HUES64 (cell line): ENCODE measurements around the gene CERS2. TPM values are rescaled to one million over a fixed set of nuclear protein-coding genes. Genes with fewer than 3 reads are reported as not detected.

ENCODE experiments used
- H3K27ac ChIP-seq: 2 replicates; pipeline ENCODE4 v1.7.0; 2013; ENCODE audit warnings: low read depth, low read length, inconsistent platforms
- H3K27me3 ChIP-seq: 2 replicates; pipeline ENCODE4 v1.6.1; 2013; ENCODE audit warnings: mild to moderate bottlenecking, low read length; ENCODE audit not compliant: insufficient read depth
- H3K36me3 ChIP-seq: 2 replicates; pipeline ENCODE4 v1.6.1; 2013; ENCODE audit warnings: mild to moderate bottlenecking, low read length; ENCODE audit not compliant: insufficient read depth
- H3K4me1 ChIP-seq: 2 replicates; pipeline ENCODE4 v1.6.1; 2013; ENCODE audit warnings: mild to moderate bottlenecking, low read length, moderate library complexity; ENCODE audit not compliant: insufficient read depth
- H3K4me3 ChIP-seq: 2 replicates; pipeline ENCODE4 v1.5.1; 2013; ENCODE audit warnings: mild to moderate bottlenecking, low read length, moderate library complexity
- H3K9ac ChIP-seq: 2 replicates; pipeline ENCODE4 v1.6.1; 2013; ENCODE audit warnings: mild to moderate bottlenecking, low read depth, low read length
- H3K9me3 ChIP-seq: 2 replicates; pipeline ENCODE4 v1.6.1; 2013; ENCODE audit warnings: low read depth, low read length; ENCODE audit not compliant: insufficient read depth
- WGBS: fragments of 150-250, 120-280 bp; methylation state at CpG from one replicate; pipeline ENCODE4 v1.1.7; 2013; ENCODE audit warnings: missing lambda C conversion rate; 5-methylcytosine and 5-hydroxymethylcytosine counted together
- polyA plus RNA-seq, 2 experiments: library from polyadenylated mRNA; stranded (reverse); fragments of 50-300 nt; gene quantifications; one replicate each; pipeline ENCODE4 v1.2.3, GENCODE V29; 2013

CERS2 gene
- 118 TPM for polyA plus RNA-seq (2013, experiment 1 of 2)
- polyA plus RNA-seq (2013, experiment 2 of 2): 116 TPM

GRCh38 chr1:150974580-150975478 lies at the start of gene CERS2:
Gene CERS2 (minus strand): TSS chr1:150974835. CDS start chr1:150969090, 5,745 bp downstream.
- Histone ChIP-seq H3K27me3 (no peaks in the 10 kb centered on the region), H3K9ac (peak within 1 kb of the TSS; percentile 87), H3K4me3 (peak within 1 kb of the TSS; percentile 75), H3K9me3 (no peaks in the 10 kb centered on the region), H3K4me1 (peaks cover 57% of the 10 kb centered on the region), H3K27ac (peak within 1 kb of the TSS; percentile 61; the same call in 1 of the 2 replicates), H3K36me3 (0 out of 2 replicates have a peak, but pooled peaks cover 4% of the 10 kb centered on the region)
- WGBS: 2% methylated on average over 104 of the region's 106 CpGs

- Histone ChIP-seq H3K27ac (no peak overlapping the region), H3K9me3 (no peaks in the 10 kb centered on the region), H3K36me3 (peaks cover 8% of the 10 kb centered on the region), H3K9ac (no peak overlapping the region), H3K4me1 (peaks cover 3% of the 10 kb centered on the region; the same call in 1 of the 2 replicates), H3K4me3 (no peak overlapping the region), H3K27me3 (no peaks in the 10 kb centered on the region)
- 94% methylated on average over 2 of the region's 2 CpGs for whole genome bisulfite sequencing
Observed at GRCh38 chr1:151013518-151013917, 38.9 kb upstream of the CERS2 start.

GRCh38 chr1:151012684-151013471 lies 38.2 kb upstream of the CERS2 start:
- Histone ChIP-seq H3K36me3 (peaks cover 2% of the 10 kb centered on the region), H3K9me3 (no peaks in the 10 kb centered on the region), H3K27ac (no peak overlapping the region), H3K9ac (no peak overlapping the region), H3K4me1 (peaks cover 5% of the 10 kb centered on the region), H3K27me3 (no peaks in the 10 kb centered on the region), H3K4me3 (no peak overlapping the region)
- WGBS: 95% methylated on average over 14 of the region's 14 CpGs

- 97% methylated on average over 3 of the region's 4 CpGs for WGBS
- Histone ChIP-seq H3K27me3 (no peaks in the 10 kb centered on the region), H3K36me3 (no peaks in the 10 kb centered on the region), H3K4me3 (no peak overlapping the region), H3K4me1 (peaks cover 13% of the 10 kb centered on the region), H3K9me3 (no peaks in the 10 kb centered on the region), H3K9ac (no peak overlapping the region), H3K27ac (no peak overlapping the region)
Observed at GRCh38 chr1:151011154-151011850, 36.7 kb upstream of the CERS2 start.

GRCh38 chr1:151010346-151010726 lies 35.7 kb upstream of the CERS2 start:
- H3K4me1 ChIP-seq: peaks cover 21% of the 10 kb centered on the region
- H3K4me3 ChIP-seq: no peak overlapping the region
- WGBS: 95% methylated on average over 3 of the region's 3 CpGs
- no peak overlapping the region for H3K9ac ChIP-seq
- H3K36me3 ChIP-seq: no peaks in the 10 kb centered on the region
- no peaks in the 10 kb centered on the region for H3K9me3 ChIP-seq
- H3K27ac ChIP-seq: no peak overlapping the region
- H3K27me3 ChIP-seq: no peaks in the 10 kb centered on the region

GRCh38 chr1:151009674-151010345 lies 35.2 kb upstream of the CERS2 start:
- Histone ChIP-seq H3K4me1 (peaks cover 22% of the 10 kb centered on the region), H3K9me3 (no peaks in the 10 kb centered on the region), H3K27ac (no peak overlapping the region), H3K27me3 (no peaks in the 10 kb centered on the region), H3K9ac (no peak overlapping the region), H3K4me3 (no peak overlapping the region), H3K36me3 (no peaks in the 10 kb centered on the region)
- WGBS: 95% methylated on average over 7 of the region's 8 CpGs

- WGBS: 76% methylated on average over 3 of the region's 3 CpGs
- no peaks in the 10 kb centered on the region for H3K36me3 ChIP-seq
- H3K27me3 ChIP-seq: no peaks in the 10 kb centered on the region
- peak overlapping the region; percentile 83 for H3K4me3 ChIP-seq
- H3K27ac ChIP-seq: no peak overlapping the region
- no peak overlapping the region for H3K9ac ChIP-seq
- H3K4me1 ChIP-seq: peaks cover 22% of the 10 kb centered on the region
- no peaks in the 10 kb centered on the region for H3K9me3 ChIP-seq
Observed at GRCh38 chr1:151009206-151009587, 34.6 kb upstream of the CERS2 start.

- WGBS: 2% methylated on average over 68 of the region's 69 CpGs
- no peaks in the 10 kb centered on the region for H3K27me3 ChIP-seq
- H3K27ac ChIP-seq: peak within 1 kb of the TSS; percentile 68; the same call in 1 of the 2 replicates
- no peaks in the 10 kb centered on the region for H3K36me3 ChIP-seq
- H3K9ac ChIP-seq: peak within 1 kb of the TSS; percentile 74
- H3K4me3 ChIP-seq: peak within 1 kb of the TSS; percentile 83
- no peaks in the 10 kb centered on the region for H3K9me3 ChIP-seq
- H3K4me1 ChIP-seq: peaks cover 22% of the 10 kb centered on the region
Observed at GRCh38 chr1:151008244-151009205, 33.9 kb upstream of the CERS2 start, which contains the start of gene PRUNE1. Gene PRUNE1 (plus strand): TSS chr1:151008449. CDS start chr1:151008633, 184 bp downstream.

GRCh38 chr1:151007853-151008243 lies 33.2 kb upstream of the CERS2 start:
- Histone ChIP-seq H3K9me3 (no peaks in the 10 kb centered on the region), H3K27me3 (no peaks in the 10 kb centered on the region), H3K4me3 (peak overlapping the region; percentile 83), H3K4me1 (peaks cover 22% of the 10 kb centered on the region), H3K36me3 (no peaks in the 10 kb centered on the region), H3K27ac (peak overlapping the region; percentile 68; the same call in 1 of the 2 replicates), H3K9ac (peak overlapping the region; percentile 62)
- 29% methylated on average over 4 of the region's 4 CpGs for WGBS
